Measurements from ENCODE around the gene CRCP.

DNA sequence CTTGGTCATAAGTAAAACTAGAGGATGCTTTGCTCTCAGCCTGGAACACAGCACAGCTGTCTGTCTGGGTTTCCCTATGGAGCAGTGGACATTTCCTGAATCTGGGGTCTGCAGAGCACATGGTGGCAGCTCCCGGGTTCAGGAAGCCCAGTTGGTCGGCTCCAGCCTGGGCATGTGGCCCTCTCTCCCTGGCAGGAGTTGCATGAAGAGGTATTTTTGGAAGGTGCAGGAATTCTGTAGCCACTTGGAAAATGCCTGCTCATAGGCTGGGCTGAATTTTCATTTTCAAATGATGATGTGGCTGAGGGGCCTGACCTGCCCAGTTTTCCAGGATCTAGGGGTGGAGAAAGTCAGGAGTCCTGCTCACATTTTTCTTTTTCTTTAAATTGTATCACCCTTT is 83.8 kb downstream of the CRCP start:
- TF ChIP-seq, protein P1, sequence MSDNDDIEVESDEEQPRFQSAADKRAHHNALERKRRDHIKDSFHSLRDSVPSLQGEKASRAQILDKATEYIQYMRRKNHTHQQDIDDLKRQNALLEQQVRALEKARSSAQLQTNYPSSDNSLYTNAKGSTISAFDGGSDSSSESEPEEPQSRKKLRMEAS (IDR thresholded peaks at IDR 0.05; ENCODE audit: low read depth, low read length), result no peak
- no peak for TF ChIP-seq POLR2A (IDR thresholded peaks at IDR 0.05; ENCODE audit: extremely low read depth, insufficient read length)

All from NB4 (cell line).